ENCODE results near the gene CPA4.

Gene CPA4

GRCh38 chr7:130337410-130337971, 44.5 kb downstream of the CPA4 start:
- Mint-ChIP-seq H3K9me3 (no peaks in the 10 kb centered on the region), H3K27me3 (no peaks in the 10 kb centered on the region), H3K27ac (no peak overlapping the region), H3K4me1 (no peaks in the 10 kb centered on the region), H3K4me3 (no peak overlapping the region), H3K36me3 (no peaks in the 10 kb centered on the region)
- CTCF ChIA-PET: no interaction called here
- no peak for DNase-seq

GRCh38 chr7:130338233-130338632, 45.3 kb downstream of the CPA4 start:
- Mint-ChIP-seq H3K27ac (no peak overlapping the region), H3K27me3 (peaks cover 5% of the 10 kb centered on the region), H3K4me1 (no peaks in the 10 kb centered on the region), H3K4me3 (no peak overlapping the region), H3K36me3 (no peaks in the 10 kb centered on the region), H3K9me3 (no peaks in the 10 kb centered on the region)
- CTCF ChIA-PET: no interaction called here
- no peak for DNase-seq

- peaks cover 7% of the 10 kb centered on the region for H3K27me3 Mint-ChIP-seq
- H3K4me3 Mint-ChIP-seq: no peak overlapping the region
- H3K27ac Mint-ChIP-seq: no peak overlapping the region
- CTCF ChIA-PET: no interaction called here
- DNase-seq: no peak
- no peaks in the 10 kb centered on the region for H3K36me3 Mint-ChIP-seq
- no peaks in the 10 kb centered on the region for H3K9me3 Mint-ChIP-seq
- H3K4me1 Mint-ChIP-seq: no peaks in the 10 kb centered on the region
These were observed 48.9 kb downstream of the CPA4 start for GRCh38 chr7:130341882-130342281.

- no peaks in the 10 kb centered on the region for H3K9me3 Mint-ChIP-seq
- CTCF ChIA-PET: no interaction called here
- peaks cover 7% of the 10 kb centered on the region for H3K27me3 Mint-ChIP-seq
- H3K4me3 Mint-ChIP-seq: no peak overlapping the region
- no peaks in the 10 kb centered on the region for H3K36me3 Mint-ChIP-seq
- H3K27ac Mint-ChIP-seq: no peak overlapping the region
- DNase-seq: no peak
- H3K4me1 Mint-ChIP-seq: no peaks in the 10 kb centered on the region
These were observed 49.9 kb downstream of the CPA4 start for GRCh38 chr7:130342701-130343380.

- Mint-ChIP-seq H3K27me3 (peaks cover 7% of the 10 kb centered on the region), H3K27ac (no peak within 1 kb of the TSS), H3K4me1 (no peaks in the 10 kb centered on the region), H3K36me3 (no peaks in the 10 kb centered on the region), H3K9me3 (no peaks in the 10 kb centered on the region), H3K4me3 (no peak within 1 kb of the TSS)
- CTCF ChIA-PET: no interaction called here
- DNase-seq: no peak
These were observed 51.4 kb downstream of the CPA4 start, which contains the start of gene CPA5 for GRCh38 chr7:130344271-130344866. TSS of gene CPA5 (plus strand) at chr7:130344816. CDS start at chr7:130346486, 1,670 bp downstream.

GRCh38 chr7:130345136-130345535, 52.2 kb downstream of the CPA4 start:
- Mint-ChIP-seq H3K36me3 (no peaks in the 10 kb centered on the region), H3K4me3 (no peak overlapping the region), H3K27me3 (peaks cover 7% of the 10 kb centered on the region), H3K27ac (no peak overlapping the region), H3K4me1 (no peaks in the 10 kb centered on the region), H3K9me3 (no peaks in the 10 kb centered on the region)
- no peak for DNase-seq
- CTCF ChIA-PET: no interaction called here

GRCh38 chr7:130345725-130346124, 52.8 kb downstream of the CPA4 start:
- DNase-seq: no peak
- Mint-ChIP-seq H3K9me3 (no peaks in the 10 kb centered on the region), H3K4me3 (no peak overlapping the region), H3K4me1 (no peaks in the 10 kb centered on the region), H3K36me3 (no peaks in the 10 kb centered on the region), H3K27ac (no peak overlapping the region), H3K27me3 (peaks cover 7% of the 10 kb centered on the region)
- CTCF ChIA-PET: no interaction called here

GRCh38 chr7:130346177-130346905, 53.4 kb downstream of the CPA4 start:
- peaks cover 10% of the 10 kb centered on the region for H3K27me3 Mint-ChIP-seq
- DNase-seq: no peak
- H3K36me3 Mint-ChIP-seq: no peaks in the 10 kb centered on the region
- no peak overlapping the region for H3K27ac Mint-ChIP-seq
- H3K4me3 Mint-ChIP-seq: no peak overlapping the region
- no peaks in the 10 kb centered on the region for H3K9me3 Mint-ChIP-seq
- CTCF ChIA-PET: no interaction called here
- peaks cover 1% of the 10 kb centered on the region for H3K4me1 Mint-ChIP-seq

- no peak overlapping the region for H3K4me3 Mint-ChIP-seq
These were observed 54.0 kb downstream of the CPA4 start for GRCh38 chr7:130346941-130347340.

GRCh38 chr7:130349911-130350782, 57.2 kb downstream of the CPA4 start:
- no peak overlapping the region for H3K27ac Mint-ChIP-seq
- CTCF ChIA-PET: no interaction called here

More at GRCh38 chr7:130346941-130347340, 54.0 kb downstream of the CPA4 start:
- Mint-ChIP-seq H3K9me3 (no peaks in the 10 kb centered on the region), H3K27ac (no peak overlapping the region), H3K4me1 (peaks cover 3% of the 10 kb centered on the region), H3K27me3 (peaks cover 14% of the 10 kb centered on the region), H3K36me3 (no peaks in the 10 kb centered on the region)
- no peak for DNase-seq
- CTCF ChIA-PET: no interaction called here

GRCh38 chr7:130350945-130351790, 58.2 kb downstream of the CPA4 start:
- CTCF ChIA-PET: no interaction called here
- Mint-ChIP-seq H3K4me3 (no peak overlapping the region), H3K27me3 (peaks cover 7% of the 10 kb centered on the region), H3K9me3 (no peaks in the 10 kb centered on the region), H3K36me3 (no peaks in the 10 kb centered on the region), H3K4me1 (peaks cover 3% of the 10 kb centered on the region), H3K27ac (no peak overlapping the region)
- DNase-seq: no peak

More at GRCh38 chr7:130349911-130350782, 57.2 kb downstream of the CPA4 start:
- Mint-ChIP-seq H3K4me1 (peaks cover 3% of the 10 kb centered on the region), H3K9me3 (no peaks in the 10 kb centered on the region), H3K4me3 (no peak overlapping the region), H3K36me3 (no peaks in the 10 kb centered on the region), H3K27me3 (peaks cover 7% of the 10 kb centered on the region)
- DNase-seq: no peak

GRCh38 chr7:130351791-130352090, 58.8 kb downstream of the CPA4 start:
- H3K4me3 Mint-ChIP-seq: no peak overlapping the region

More at GRCh38 chr7:130351791-130352090, 58.8 kb downstream of the CPA4 start:
- Mint-ChIP-seq H3K9me3 (no peaks in the 10 kb centered on the region), H3K36me3 (no peaks in the 10 kb centered on the region), H3K27me3 (peaks cover 7% of the 10 kb centered on the region), H3K27ac (no peak overlapping the region), H3K4me1 (peaks cover 3% of the 10 kb centered on the region)
- CTCF ChIA-PET: no interaction called here
- DNase-seq: no peak

Measured in activated naive CD4-positive, alpha-beta T cell treated with anti-CD3 and anti-CD28 coated beads, Interleukin-2, amount 10 ng/mL, durations not matched to agents 7 days and 5 days (primary cell).